ENCODE data around the gene USP21. TPM values are rescaled to one million over a fixed set of nuclear protein-coding genes. Genes with fewer than 3 reads are reported as not detected.

The USP21 gene
- total and polyA plus RNA-seq, 9 of the 15 experiments (the other 6 are each of a cell fraction or from before 2014, with no cell fraction given) = 4.9 to 52.4 (median 21.6) TPM

DNA sequence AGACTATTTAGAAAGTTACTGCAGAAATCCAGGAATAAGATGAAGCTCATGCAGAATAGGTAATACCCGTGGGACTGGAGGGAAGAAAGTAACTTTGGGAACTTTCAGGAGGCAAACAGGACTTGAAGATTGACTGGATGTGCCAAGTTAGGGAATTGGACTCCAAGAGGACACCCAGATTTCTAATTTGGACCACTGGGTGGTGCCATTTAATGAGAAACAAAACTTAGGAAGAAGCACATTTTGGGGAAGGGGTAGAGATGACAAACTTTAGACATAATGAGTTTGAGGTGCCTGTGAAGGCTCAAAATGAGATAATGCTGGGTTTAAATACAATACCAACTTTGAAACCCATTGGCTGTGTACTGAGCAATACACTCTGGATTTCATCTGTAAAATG lies 21.3 kb downstream of the USP21 start (continued):
- TF ChIP-seq, protein P1, sequence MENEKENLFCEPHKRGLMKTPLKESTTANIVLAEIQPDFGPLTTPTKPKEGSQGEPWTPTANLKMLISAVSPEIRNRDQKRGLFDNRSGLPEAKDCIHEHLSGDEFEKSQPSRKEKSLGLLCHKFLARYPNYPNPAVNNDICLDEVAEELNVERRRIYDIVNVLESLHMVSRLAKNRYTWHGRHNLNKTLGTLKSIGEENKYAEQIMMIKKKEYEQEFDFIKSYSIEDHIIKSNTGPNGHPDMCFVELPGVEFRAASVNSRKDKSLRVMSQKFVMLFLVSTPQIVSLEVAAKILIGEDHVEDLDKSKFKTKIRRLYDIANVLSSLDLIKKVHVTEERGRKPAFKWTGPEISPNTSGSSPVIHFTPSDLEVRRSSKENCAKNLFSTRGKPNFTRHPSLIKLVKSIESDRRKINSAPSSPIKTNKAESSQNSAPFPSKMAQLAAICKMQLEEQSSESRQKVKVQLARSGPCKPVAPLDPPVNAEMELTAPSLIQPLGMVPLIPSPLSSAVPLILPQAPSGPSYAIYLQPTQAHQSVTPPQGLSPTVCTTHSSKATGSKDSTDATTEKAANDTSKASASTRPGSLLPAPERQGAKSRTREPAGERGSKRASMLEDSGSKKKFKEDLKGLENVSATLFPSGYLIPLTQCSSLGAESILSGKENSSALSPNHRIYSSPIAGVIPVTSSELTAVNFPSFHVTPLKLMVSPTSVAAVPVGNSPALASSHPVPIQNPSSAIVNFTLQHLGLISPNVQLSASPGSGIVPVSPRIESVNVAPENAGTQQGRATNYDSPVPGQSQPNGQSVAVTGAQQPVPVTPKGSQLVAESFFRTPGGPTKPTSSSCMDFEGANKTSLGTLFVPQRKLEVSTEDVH (IDR thresholded peaks at IDR 0.05; ENCODE audit: low read depth, partially characterized antibody) = no peak
- TF ChIP-seq, protein P2, sequence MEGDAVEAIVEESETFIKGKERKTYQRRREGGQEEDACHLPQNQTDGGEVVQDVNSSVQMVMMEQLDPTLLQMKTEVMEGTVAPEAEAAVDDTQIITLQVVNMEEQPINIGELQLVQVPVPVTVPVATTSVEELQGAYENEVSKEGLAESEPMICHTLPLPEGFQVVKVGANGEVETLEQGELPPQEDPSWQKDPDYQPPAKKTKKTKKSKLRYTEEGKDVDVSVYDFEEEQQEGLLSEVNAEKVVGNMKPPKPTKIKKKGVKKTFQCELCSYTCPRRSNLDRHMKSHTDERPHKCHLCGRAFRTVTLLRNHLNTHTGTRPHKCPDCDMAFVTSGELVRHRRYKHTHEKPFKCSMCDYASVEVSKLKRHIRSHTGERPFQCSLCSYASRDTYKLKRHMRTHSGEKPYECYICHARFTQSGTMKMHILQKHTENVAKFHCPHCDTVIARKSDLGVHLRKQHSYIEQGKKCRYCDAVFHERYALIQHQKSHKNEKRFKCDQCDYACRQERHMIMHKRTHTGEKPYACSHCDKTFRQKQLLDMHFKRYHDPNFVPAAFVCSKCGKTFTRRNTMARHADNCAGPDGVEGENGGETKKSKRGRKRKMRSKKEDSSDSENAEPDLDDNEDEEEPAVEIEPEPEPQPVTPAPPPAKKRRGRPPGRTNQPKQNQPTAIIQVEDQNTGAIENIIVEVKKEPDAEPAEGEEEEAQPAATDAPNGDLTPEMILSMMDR (IDR thresholded peaks at IDR 0.05 in 2 of 3, conservative IDR thresholded peaks at IDR 0.05 in 1 of 3; ENCODE audit: insufficient read depth in 2 of 3, low read depth in 1 of 3, low read length in 3 of 3) = peak; percentile 41 to 66 (median 55); a peak in 4 of 6 replicates
- no peak for TF ChIP-seq NEUROD1 (IDR thresholded peaks at IDR 0.05; ENCODE audit: borderline replicate concordance, low read depth, low read length, partially characterized antibody)
- TF ChIP-seq MAFK (IDR thresholded peaks at IDR 0.05; ENCODE audit: low read length) = no peak
- no peak for TF ChIP-seq ILF3 (IDR thresholded peaks at IDR 0.05; ENCODE audit: borderline replicate concordance)
- TF ChIP-seq, protein P3, sequence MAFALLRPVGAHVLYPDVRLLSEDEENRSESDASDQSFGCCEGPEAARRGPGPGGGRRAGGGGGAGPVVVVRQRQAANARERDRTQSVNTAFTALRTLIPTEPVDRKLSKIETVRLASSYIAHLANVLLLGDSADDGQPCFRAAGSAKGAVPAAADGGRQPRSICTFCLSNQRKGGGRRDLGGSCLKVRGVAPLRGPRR (CRISPR knock-in tag; IDR thresholded peaks at IDR 0.05) = no peak
